Measurements from ENCODE around the gene STX3.

GRCh38 chr11:59818572-59818971 is 63.4 kb downstream of the STX3 start:
- TF ChIP-seq POLR2A (IDR thresholded peaks at IDR 0.05; ENCODE audit: low read length) (no peak), CTCF (IDR thresholded peaks at IDR 0.05) (no peak), REST (IDR thresholded peaks at IDR 0.05) (no peak), RAD21 (conservative IDR thresholded peaks at IDR 0.05 in 1 of 2, IDR thresholded peaks at IDR 0.05 in 1 of 2) (no peak), CHD2 (IDR thresholded peaks at IDR 0.05; ENCODE audit: low read length, partially characterized antibody) (no peak), HOXB5 (CRISPR knock-in tag; IDR thresholded peaks at IDR 0.05) (no peak), FOSB (CRISPR knock-in tag; IDR thresholded peaks at IDR 0.05) (no peak), E2F6 (IDR thresholded peaks at IDR 0.05; ENCODE audit: borderline replicate concordance, low read depth) (no peak), MAX (IDR thresholded peaks at IDR 0.05) (no peak), CEBPB (IDR thresholded peaks at IDR 0.05) (no peak), FOSL2 (IDR thresholded peaks at IDR 0.05) (no peak), FOSL2 (CRISPR knock-in tag; IDR thresholded peaks at IDR 0.05) (no peak)

Data from A549 (cell line).